Endothelial cell (in vitro differentiated cells): ENCODE data around the gene ATXN10. TPM values are rescaled to one million over a fixed set of nuclear protein-coding genes. Genes with fewer than 3 reads are reported as not detected.

Experiments used
- DNase-seq: peaks from one replicate; pipeline ENCODE4 v3.0.0; 2021; ENCODE audit warnings: low spot score
- H3K27ac Mint-ChIP-seq: one replicate; pipeline ENCODE4 v1.8.0; 2021; ENCODE audit warnings: mixed read lengths, inconsistent platforms; ENCODE audit not compliant: unreplicated experiment
- H3K27me3 Mint-ChIP-seq: one replicate; pipeline ENCODE4 v1.8.0; 2021; ENCODE audit warnings: mild to moderate bottlenecking, moderate library complexity, mixed read lengths, inconsistent platforms; ENCODE audit not compliant: unreplicated experiment
- H3K36me3 Mint-ChIP-seq: one replicate; pipeline ENCODE4 v1.8.0; 2021; ENCODE audit warnings: mild to moderate bottlenecking, low read depth, mixed read lengths, inconsistent platforms; ENCODE audit not compliant: unreplicated experiment
- H3K4me1 Mint-ChIP-seq: one replicate; pipeline ENCODE4 v1.8.0; 2021; ENCODE audit warnings: mild to moderate bottlenecking, mixed read lengths, inconsistent platforms; ENCODE audit not compliant: unreplicated experiment
- H3K4me3 Mint-ChIP-seq: one replicate; pipeline ENCODE4 v1.8.0; 2021; ENCODE audit warnings: mild to moderate bottlenecking, mixed read lengths, inconsistent platforms; ENCODE audit not compliant: unreplicated experiment
- H3K9me3 Mint-ChIP-seq: one replicate; pipeline ENCODE4 v1.8.0; 2021; ENCODE audit warnings: mixed read lengths, inconsistent platforms; ENCODE audit not compliant: unreplicated experiment
- total RNA-seq: library from RNA; stranded (reverse); fragmentation: NEBNext Ultra II Directional; extraction: Animal tissue kit (Norgen Biotek cat#: 25700); gene quantifications from one replicate; pipeline ENCODE4 v1.2.1, GENCODE V29; 2021; ENCODE audit not compliant: unreplicated experiment
- TF ChIP-seq, protein P1 (sequence below): fragments of 200-600 bp; sonication (generic); IDR thresholded peaks from one replicate; pipeline ENCODE4 v1.5.0; 2021; ENCODE audit warnings: antibody characterized with exemption; ENCODE audit not compliant: unreplicated experiment

Gene ATXN10
- total RNA-seq, 1 donor from 2014 or later: 152 TPM

DNA sequence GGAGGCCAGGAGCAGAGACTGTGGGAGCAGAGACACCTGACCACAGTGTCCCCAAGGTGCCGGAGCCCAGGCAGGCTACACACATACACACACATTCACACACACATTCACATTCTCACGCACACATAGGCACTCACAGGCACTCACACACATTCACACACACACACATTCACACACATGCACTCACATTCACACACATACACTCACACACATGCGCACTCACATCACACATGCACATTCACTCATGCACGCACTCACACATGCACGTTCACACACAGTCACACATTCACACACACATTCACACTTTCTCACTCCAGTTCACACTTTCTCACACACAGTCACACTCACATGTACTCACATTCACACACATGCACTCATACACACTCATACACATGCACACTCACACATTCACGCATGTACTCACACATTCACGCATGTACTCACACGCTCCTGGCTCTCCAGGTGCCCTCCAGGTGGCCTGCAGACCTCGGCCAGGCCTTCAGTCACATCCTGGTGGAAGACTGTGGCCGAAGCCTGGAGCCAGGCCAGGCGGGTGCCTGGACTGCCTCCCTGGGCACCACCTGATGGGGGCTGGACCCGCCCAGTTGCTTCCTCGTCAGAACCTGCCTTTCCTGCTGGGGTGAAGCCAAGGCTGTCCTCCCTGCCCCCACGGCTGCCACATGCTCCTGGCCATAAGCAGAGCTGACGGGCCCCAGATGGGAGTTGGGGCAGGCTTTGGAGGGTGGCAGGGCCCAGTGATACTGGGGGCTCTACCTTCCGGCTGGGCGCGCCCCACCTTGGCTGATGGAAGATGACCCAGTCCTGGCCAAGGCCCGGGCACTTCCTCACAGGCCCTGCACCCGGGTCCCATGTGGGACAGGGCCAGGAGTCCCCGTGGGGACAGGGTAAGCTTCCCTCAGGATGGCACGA, 215.8 kb downstream of the ATXN10 start:
- peaks cover 3% of the 10 kb centered on the region for H3K4me1 Mint-ChIP-seq
- peaks cover 8% of the 10 kb centered on the region for H3K27me3 Mint-ChIP-seq
- TF ChIP-seq, protein P1, sequence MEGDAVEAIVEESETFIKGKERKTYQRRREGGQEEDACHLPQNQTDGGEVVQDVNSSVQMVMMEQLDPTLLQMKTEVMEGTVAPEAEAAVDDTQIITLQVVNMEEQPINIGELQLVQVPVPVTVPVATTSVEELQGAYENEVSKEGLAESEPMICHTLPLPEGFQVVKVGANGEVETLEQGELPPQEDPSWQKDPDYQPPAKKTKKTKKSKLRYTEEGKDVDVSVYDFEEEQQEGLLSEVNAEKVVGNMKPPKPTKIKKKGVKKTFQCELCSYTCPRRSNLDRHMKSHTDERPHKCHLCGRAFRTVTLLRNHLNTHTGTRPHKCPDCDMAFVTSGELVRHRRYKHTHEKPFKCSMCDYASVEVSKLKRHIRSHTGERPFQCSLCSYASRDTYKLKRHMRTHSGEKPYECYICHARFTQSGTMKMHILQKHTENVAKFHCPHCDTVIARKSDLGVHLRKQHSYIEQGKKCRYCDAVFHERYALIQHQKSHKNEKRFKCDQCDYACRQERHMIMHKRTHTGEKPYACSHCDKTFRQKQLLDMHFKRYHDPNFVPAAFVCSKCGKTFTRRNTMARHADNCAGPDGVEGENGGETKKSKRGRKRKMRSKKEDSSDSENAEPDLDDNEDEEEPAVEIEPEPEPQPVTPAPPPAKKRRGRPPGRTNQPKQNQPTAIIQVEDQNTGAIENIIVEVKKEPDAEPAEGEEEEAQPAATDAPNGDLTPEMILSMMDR: no peak
- DNase-seq: no peak
- H3K9me3 Mint-ChIP-seq: no peaks in the 10 kb centered on the region
- peak overlapping the region; percentile 10 for H3K4me3 Mint-ChIP-seq
- H3K36me3 Mint-ChIP-seq: no peaks in the 10 kb centered on the region
- peak overlapping the region; percentile 7 for H3K27ac Mint-ChIP-seq

DNA sequence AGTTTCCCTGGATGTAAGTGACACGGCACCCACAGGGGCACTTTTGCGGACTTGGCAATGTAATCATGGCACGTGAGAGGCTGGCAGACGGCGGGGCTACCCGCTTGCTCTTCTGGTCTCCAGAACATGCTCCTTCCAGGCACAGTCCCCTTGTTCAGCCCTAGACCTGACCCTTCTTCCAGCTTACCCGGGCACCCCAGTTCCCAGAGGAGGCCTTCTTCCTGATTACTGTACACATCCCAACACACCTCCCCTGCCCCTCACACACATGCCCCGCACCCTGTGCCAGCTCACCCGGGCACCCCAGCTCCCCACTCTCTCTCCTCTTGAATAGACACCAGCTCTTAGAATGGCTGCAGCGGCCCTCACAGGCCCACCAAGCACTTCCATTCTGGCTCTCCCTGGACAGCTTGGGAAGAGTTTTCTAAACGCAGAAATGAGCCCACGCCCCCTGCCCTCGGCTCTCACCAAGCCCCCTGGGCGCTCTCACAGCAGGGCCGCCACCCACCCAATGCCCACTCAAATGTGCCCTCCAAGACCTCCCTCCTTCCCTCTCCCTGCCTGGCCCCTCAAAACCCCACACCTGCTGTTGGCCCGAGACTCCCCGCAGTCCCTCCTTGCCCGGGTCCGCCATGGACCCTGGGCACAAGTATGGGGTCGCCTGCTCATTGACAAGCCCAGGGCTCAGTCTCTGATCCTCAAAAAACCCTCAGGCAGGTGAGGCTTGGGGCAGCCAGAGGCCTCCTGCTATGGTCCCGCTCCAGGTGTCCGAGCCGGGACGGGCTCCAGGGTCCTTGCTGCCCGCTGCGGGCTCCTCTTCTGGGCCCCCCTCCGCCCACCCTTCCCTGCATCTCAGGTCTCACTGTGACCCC, 216.8 kb downstream of the ATXN10 start:
- TF ChIP-seq, protein P1: no peak
- Mint-ChIP-seq H3K4me3 (no peak overlapping the region), H3K9me3 (no peaks in the 10 kb centered on the region), H3K4me1 (peaks cover 3% of the 10 kb centered on the region), H3K27ac (no peak overlapping the region), H3K36me3 (no peaks in the 10 kb centered on the region), H3K27me3 (peaks cover 8% of the 10 kb centered on the region)
- no peak for DNase-seq

DNA sequence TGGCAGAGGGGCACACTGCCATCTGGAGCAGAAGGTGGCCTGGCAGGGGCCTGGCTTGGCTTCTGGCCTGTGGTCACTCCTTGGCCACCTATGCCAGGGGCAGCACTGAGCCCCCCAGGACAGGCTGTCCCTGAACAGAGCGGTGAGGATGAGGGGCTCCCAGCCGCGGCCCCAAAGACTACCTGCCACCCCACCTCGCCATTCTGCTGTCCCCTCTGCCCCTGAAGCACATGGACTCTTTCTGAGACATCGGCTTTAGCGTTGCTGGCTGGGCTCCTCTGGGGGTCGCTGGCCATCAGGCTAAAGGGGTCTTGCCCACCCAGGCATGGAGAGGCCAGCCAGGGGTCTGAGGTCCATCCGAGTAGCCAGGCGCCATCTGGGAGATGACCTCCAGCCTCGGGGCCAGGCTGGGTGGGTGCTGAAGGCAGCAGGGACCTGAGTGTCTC, 217.5 kb downstream of the ATXN10 start:
- Mint-ChIP-seq H3K4me1 (peaks cover 3% of the 10 kb centered on the region), H3K36me3 (no peaks in the 10 kb centered on the region), H3K27me3 (peaks cover 4% of the 10 kb centered on the region), H3K27ac (no peak overlapping the region), H3K4me3 (no peak overlapping the region), H3K9me3 (no peaks in the 10 kb centered on the region)
- TF ChIP-seq, protein P1: no peak
- DNase-seq: no peak

DNA sequence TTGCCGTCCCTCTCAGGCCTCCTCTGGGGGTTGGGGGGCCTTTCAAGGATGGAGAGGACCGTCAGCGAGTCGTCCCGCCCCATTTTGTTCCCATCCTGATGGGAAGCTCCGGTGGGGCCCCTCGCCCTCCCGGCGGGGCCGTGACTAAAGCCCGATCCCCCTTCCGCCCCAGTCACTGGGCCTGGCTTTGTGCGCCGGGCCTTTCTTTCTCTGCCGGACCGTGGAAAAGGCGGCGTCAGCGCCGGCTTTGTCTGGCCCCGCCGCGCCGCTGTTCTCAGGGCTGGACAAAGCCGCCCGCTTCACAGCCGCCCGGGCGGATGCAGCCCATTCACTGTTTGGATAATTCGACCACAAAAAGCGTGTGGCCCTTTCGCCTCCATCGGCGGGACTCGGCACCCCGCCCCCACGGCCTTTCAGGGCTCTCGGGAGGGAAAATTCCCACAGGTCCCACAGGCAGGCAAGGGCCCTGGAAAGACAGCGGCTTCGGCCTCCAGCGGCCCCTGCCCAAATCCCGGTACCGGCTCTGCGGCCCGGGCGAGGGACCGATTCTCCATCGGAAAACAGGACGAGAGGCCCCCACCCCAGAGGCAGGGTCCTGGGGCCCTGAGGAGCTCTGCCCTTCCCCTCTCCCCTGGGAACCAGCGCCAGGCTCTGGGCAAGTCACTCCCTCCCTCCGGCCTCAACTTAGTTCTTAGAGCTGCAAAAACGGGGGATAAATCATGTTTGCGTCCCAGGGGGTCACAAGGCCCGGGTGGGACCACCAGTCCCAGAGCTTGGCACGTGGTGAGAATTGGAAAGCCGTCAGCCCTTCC, 218.1 kb downstream of the ATXN10 start:
- H3K9me3 Mint-ChIP-seq: no peaks in the 10 kb centered on the region
- no peaks in the 10 kb centered on the region for H3K36me3 Mint-ChIP-seq
- H3K4me3 Mint-ChIP-seq: no peak overlapping the region
- TF ChIP-seq, protein P1: no peak
- DNase-seq: no peak
- H3K27ac Mint-ChIP-seq: no peak overlapping the region
- peaks cover 4% of the 10 kb centered on the region for H3K27me3 Mint-ChIP-seq
- H3K4me1 Mint-ChIP-seq: peaks cover 3% of the 10 kb centered on the region
